CD14-positive monocyte (primary cell): ENCODE data around the gene MYO16. TPM values are rescaled to one million over a fixed set of nuclear protein-coding genes. Genes with fewer than 3 reads are reported as not detected.

Experiments
- DNase-seq, 3 donors: peaks; one replicate each; pipeline ENCODE4 v3.0.0-alpha.2; 2011 to 2022
- H2AFZ ChIP-seq: 2 replicates; pipeline ENCODE4 v1.6.0; 2012; ENCODE audit warnings: mild to moderate bottlenecking, low read depth, low read length, inconsistent platforms; ENCODE audit not compliant: insufficient read depth, poor library complexity, severe bottlenecking
- H3K27ac ChIP-seq, 2 donors: 1 replicate in 1 of 2; 2 replicates in 1 of 2; pipeline ENCODE4 v1.5.1; 2012 to 2013; ENCODE audit warnings: low read length in 2 of 2, control low read depth in 1 of 2, inconsistent platforms in 1 of 2, low read depth in 1 of 2, mild to moderate bottlenecking in 1 of 2
- H3K27me3 ChIP-seq, 2 donors: one replicate each; pipeline versions ENCODE4 v1.6.0 to v1.6.1; 2011 to 2013; ENCODE audit warnings: low read length in 2 of 2; ENCODE audit not compliant: control insufficient read depth in 2 of 2, insufficient read depth in 2 of 2
- H3K36me3 ChIP-seq, 2 donors: replicated peaks in 1 of 2; 1 replicate in 1 of 2; 2 replicates in 1 of 2; pipeline versions ENCODE4 v1.5.1 to v1.6.1; 2012 to 2013; ENCODE audit warnings: low read length in 2 of 2, control low read depth in 1 of 2, inconsistent platforms in 1 of 2, mild to moderate bottlenecking in 1 of 2; ENCODE audit not compliant: insufficient read depth in 2 of 2, control insufficient read depth in 1 of 2
- H3K4me1 ChIP-seq, 2 donors: 1 replicate in 1 of 2; 2 replicates in 1 of 2; pipeline versions ENCODE4 v1.5.1 to v1.6.1; 2012 to 2013; ENCODE audit warnings: low read length in 2 of 2, control low read depth in 1 of 2, inconsistent platforms in 1 of 2, mild to moderate bottlenecking in 1 of 2, moderate library complexity in 1 of 2; ENCODE audit not compliant: insufficient read depth in 2 of 2, control insufficient read depth in 1 of 2
- H3K4me2 ChIP-seq: replicated peaks from 2 replicates; pipeline ENCODE3; 2012; ENCODE audit warnings: low read length, moderate library complexity, mild to moderate bottlenecking; ENCODE audit not compliant: poor library complexity, severe bottlenecking; ENCODE audit errors: extremely low read depth
- H3K4me3 ChIP-seq, 3 experiments: fragments of 200-600 bp in 1 of 3; sonication (generic) in 1 of 3; replicated peaks in 1 of 3; 1 replicate in 2 of 3; 2 replicates in 1 of 3; pipeline ENCODE4 v1.5.1; 2011 to 2013; ENCODE audit warnings: low read length in 3 of 3, mild to moderate bottlenecking in 3 of 3, control low read depth in 2 of 3, low read depth in 2 of 3, inconsistent platforms in 1 of 3, moderate library complexity in 1 of 3
- H3K79me2 ChIP-seq: 2 replicates; pipeline ENCODE4 v1.6.0; 2012; ENCODE audit warnings: mild to moderate bottlenecking, control low read depth, inconsistent platforms, low read length, moderate library complexity; ENCODE audit not compliant: insufficient read depth
- H3K9ac ChIP-seq: 2 replicates; pipeline ENCODE4 v1.6.0; 2017; ENCODE audit warnings: low read length, mild to moderate bottlenecking; ENCODE audit not compliant: insufficient read depth, poor library complexity, severe bottlenecking
- H3K9me3 ChIP-seq, 2 donors: replicated peaks in 1 of 2; 1 replicate in 1 of 2; 2 replicates in 1 of 2; pipeline versions ENCODE4 v1.5.1 to v1.6.1; 2012 to 2013; ENCODE audit warnings: low read length in 2 of 2, control low read depth in 1 of 2; ENCODE audit not compliant: control insufficient read depth in 1 of 2, insufficient read depth in 1 of 2
- H4K20me1 ChIP-seq: 2 replicates; pipeline ENCODE4 v1.6.0; 2012; ENCODE audit warnings: mild to moderate bottlenecking, low read length, control low read depth, moderate library complexity; ENCODE audit not compliant: insufficient read depth
- H3K27ac Mint-ChIP-seq, 7 donors: one replicate each; pipeline ENCODE4 v1.8.0; 2020; ENCODE audit warnings: mild to moderate bottlenecking in 7 of 7, mixed read lengths in 7 of 7, moderate library complexity in 6 of 7, inconsistent platforms in 2 of 7
- H3K27me3 Mint-ChIP-seq, 3 donors: one replicate each; pipeline ENCODE4 v1.8.0; 2021 to 2022; ENCODE audit warnings: low read depth in 3 of 3, mild to moderate bottlenecking in 3 of 3, mixed read lengths in 3 of 3, moderate library complexity in 3 of 3, inconsistent platforms in 1 of 3
- H3K36me3 Mint-ChIP-seq, 2 donors: one replicate each; pipeline ENCODE4 v1.8.0; 2020; ENCODE audit warnings: mixed read lengths in 2 of 2, inconsistent platforms in 1 of 2, mild to moderate bottlenecking in 1 of 2
- H3K4me1 Mint-ChIP-seq: one replicate; pipeline ENCODE4 v1.8.0; 2020; ENCODE audit warnings: mild to moderate bottlenecking, mixed read lengths
- H3K4me3 Mint-ChIP-seq, 2 donors: one replicate each; pipeline ENCODE4 v1.8.0; 2020; ENCODE audit warnings: mild to moderate bottlenecking in 2 of 2, mixed read lengths in 2 of 2, moderate library complexity in 1 of 2
- H3K9me3 Mint-ChIP-seq, 7 donors: one replicate each; pipeline ENCODE4 v1.8.0; 2020 to 2022; ENCODE audit warnings: mixed read lengths in 7 of 7, mild to moderate bottlenecking in 6 of 7, moderate library complexity in 6 of 7, inconsistent platforms in 2 of 7
- WGBS: methylation state at CpG from one replicate; pipeline ENCODE4 v1.1.5; 2013; ENCODE audit warnings: missing lambda C conversion rate; ENCODE audit not compliant: insufficient coverage; 5-methylcytosine and 5-hydroxymethylcytosine counted together
- intact Hi-C, 2 donors: fragments of 100-400 bp; cut with micrococcal nuclease; formaldehyde crosslinking; loops; one replicate each; pipeline versions ENCODE4 v1.15.0 to v1.15.1; 2023
- polyA plus RNA-seq, 3 donors: library from polyadenylated mRNA; depleted of rRNA in 1 of 3; unstranded in 2 of 3; stranded (reverse) in 1 of 3; fragments of 300-500 nt in 2 of 3; fragments of >200 nt in 1 of 3; fragmentation: Illumina TruSeq in 2 of 3; gene quantifications; 1 replicate in 2 of 3; 2 replicates in 1 of 3; pipeline ENCODE4 v1.2.3, GENCODE V29; 2012 to 2021
- TF ChIP-seq, protein P1 (sequence below): fragments of 200-600 bp; IDR thresholded peaks from one replicate; pipeline ENCODE4 v1.8.0; 2022; ENCODE audit warnings: antibody characterized with exemption, mild to moderate bottlenecking

Gene MYO16
- polyA plus RNA-seq, 3 donors: not detected

DNA sequence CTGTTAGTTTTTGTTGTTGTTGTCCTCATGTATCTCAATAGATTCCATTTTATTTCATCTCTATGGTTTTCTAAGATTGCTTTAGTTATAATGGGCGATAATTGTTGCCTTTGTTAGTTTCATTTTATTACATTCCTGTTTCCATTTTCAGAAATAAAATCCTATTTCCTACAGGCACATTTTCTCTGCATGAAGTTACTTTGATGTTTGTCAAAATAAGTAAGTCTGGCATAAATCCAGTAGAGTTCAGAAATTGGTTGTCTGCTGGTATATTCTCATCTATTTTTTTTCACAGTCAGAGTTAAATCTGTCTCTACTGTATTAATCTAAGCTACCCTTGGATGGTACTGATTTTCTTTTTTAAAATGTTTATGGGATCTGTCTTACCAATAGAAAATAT is 204.1 kb downstream of the MYO16 start:
- H3K36me3 ChIP-seq: no peaks in the 10 kb centered on the region
- no peak overlapping the region for H3K4me2 ChIP-seq
- H3K27me3 Mint-ChIP-seq: no peaks in the 10 kb centered on the region
- no peaks in the 10 kb centered on the region for H3K4me1 ChIP-seq
- H4K20me1 ChIP-seq: no peaks in the 10 kb centered on the region
- no peaks in the 10 kb centered on the region for H3K79me2 ChIP-seq
- intact Hi-C loops: no loop called here
- no peak for DNase-seq
- TF ChIP-seq, protein P1, sequence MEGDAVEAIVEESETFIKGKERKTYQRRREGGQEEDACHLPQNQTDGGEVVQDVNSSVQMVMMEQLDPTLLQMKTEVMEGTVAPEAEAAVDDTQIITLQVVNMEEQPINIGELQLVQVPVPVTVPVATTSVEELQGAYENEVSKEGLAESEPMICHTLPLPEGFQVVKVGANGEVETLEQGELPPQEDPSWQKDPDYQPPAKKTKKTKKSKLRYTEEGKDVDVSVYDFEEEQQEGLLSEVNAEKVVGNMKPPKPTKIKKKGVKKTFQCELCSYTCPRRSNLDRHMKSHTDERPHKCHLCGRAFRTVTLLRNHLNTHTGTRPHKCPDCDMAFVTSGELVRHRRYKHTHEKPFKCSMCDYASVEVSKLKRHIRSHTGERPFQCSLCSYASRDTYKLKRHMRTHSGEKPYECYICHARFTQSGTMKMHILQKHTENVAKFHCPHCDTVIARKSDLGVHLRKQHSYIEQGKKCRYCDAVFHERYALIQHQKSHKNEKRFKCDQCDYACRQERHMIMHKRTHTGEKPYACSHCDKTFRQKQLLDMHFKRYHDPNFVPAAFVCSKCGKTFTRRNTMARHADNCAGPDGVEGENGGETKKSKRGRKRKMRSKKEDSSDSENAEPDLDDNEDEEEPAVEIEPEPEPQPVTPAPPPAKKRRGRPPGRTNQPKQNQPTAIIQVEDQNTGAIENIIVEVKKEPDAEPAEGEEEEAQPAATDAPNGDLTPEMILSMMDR: no peak
- H3K4me3 Mint-ChIP-seq: no peak overlapping the region
- WGBS: no CpG with 5 or more reads among the region's 1 CpG
- peaks cover 9 to 11% of the 10 kb centered on the region in 2 donors for H3K9me3 ChIP-seq
- H3K4me1 Mint-ChIP-seq: no peaks in the 10 kb centered on the region
- peaks cover 2 to 13% (median 6%) of the 10 kb centered on the region in 7 donors for H3K9me3 Mint-ChIP-seq
- no peak overlapping the region for H3K9ac ChIP-seq
- no peak overlapping the region for H3K27ac ChIP-seq
- no peaks in the 10 kb centered on the region for H3K36me3 Mint-ChIP-seq
- H3K27ac Mint-ChIP-seq: no peak overlapping the region
- H3K27me3 ChIP-seq: no peaks in the 10 kb centered on the region
- H3K4me3 ChIP-seq: no peak overlapping the region
- H2AFZ ChIP-seq: no peak overlapping the region

GRCh38 chr13:108834193-108834592 is 204.8 kb downstream of the MYO16 start:
- Mint-ChIP-seq H3K36me3 (no peaks in the 10 kb centered on the region), H3K9me3 (peaks cover 0 to 14% (median 4%) of the 10 kb centered on the region in 7 donors), H3K4me1 (no peaks in the 10 kb centered on the region), H3K27ac (no peak overlapping the region), H3K27me3 (no peaks in the 10 kb centered on the region), H3K4me3 (no peak overlapping the region)
- WGBS: 80% methylated on average over 1 of the region's 1 CpG
- Histone ChIP-seq H3K79me2 (no peaks in the 10 kb centered on the region), H2AFZ (no peak overlapping the region), H3K4me3 (no peak overlapping the region), H3K4me1 (no peaks in the 10 kb centered on the region), H3K36me3 (no peaks in the 10 kb centered on the region), H3K27me3 (no peaks in the 10 kb centered on the region), H4K20me1 (no peaks in the 10 kb centered on the region), H3K9me3 (peaks cover 4% of the 10 kb centered on the region in 2 donors), H3K27ac (no peak overlapping the region), H3K9ac (no peak overlapping the region), H3K4me2 (no peak overlapping the region)
- intact Hi-C loops: no loop called here
- TF ChIP-seq, protein P1: no peak
- no peak for DNase-seq
